Measurements from ENCODE around the gene TEX48. TPM values are rescaled to one million over a fixed set of nuclear protein-coding genes. Genes with fewer than 3 reads are reported as not detected.

Gene TEX48
- total RNA-seq, 6 experiments from 2014 or later, result not detected

DNA sequence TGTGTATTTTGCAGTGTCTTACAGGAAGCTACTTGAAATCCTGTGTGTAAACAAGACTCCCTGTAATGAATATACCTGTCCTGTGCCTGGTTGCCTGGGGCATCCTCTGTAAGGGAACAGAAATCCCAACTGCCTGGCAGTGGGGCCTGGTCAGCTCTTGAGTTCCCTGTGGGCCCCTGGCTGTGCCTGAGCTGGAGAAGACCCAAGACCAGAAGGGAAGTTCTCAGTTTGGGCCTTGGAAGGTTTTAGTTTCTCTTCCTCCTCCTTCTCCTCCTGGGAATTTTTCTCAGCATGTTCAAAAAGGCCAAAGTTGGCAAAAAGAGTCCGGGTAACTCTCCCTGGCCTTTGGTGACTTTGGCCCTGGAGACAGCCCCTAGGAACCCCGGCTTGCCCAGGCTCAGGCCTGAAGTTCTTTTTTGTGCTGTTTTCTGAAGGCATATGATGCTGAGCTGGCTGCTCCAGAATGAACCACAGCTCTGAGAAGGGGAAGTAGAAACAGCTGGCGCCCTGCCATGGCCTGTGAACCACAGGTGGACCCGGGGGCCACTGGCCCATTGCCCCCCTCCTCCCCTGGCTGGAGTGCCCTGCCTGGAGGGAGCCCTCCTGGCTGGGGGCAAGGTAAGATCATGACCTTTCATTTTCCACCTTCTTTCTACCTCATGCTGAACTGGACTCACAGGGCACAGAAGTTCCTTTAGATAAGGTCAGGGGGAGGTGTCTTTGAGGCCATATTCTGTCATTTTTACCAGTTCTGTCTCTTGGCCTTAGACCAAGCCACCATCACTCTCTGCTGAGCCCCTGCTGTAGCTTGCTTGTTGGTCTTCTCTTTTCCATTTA is 65.1 kb downstream of the TEX48 start:
- peaks cover 35% of the 10 kb centered on the region for H3K4me1 Mint-ChIP-seq (ENCODE audit: low read depth)
- H3K4me3 Mint-ChIP-seq, result no peak overlapping the region
- TF ChIP-seq, protein P1, sequence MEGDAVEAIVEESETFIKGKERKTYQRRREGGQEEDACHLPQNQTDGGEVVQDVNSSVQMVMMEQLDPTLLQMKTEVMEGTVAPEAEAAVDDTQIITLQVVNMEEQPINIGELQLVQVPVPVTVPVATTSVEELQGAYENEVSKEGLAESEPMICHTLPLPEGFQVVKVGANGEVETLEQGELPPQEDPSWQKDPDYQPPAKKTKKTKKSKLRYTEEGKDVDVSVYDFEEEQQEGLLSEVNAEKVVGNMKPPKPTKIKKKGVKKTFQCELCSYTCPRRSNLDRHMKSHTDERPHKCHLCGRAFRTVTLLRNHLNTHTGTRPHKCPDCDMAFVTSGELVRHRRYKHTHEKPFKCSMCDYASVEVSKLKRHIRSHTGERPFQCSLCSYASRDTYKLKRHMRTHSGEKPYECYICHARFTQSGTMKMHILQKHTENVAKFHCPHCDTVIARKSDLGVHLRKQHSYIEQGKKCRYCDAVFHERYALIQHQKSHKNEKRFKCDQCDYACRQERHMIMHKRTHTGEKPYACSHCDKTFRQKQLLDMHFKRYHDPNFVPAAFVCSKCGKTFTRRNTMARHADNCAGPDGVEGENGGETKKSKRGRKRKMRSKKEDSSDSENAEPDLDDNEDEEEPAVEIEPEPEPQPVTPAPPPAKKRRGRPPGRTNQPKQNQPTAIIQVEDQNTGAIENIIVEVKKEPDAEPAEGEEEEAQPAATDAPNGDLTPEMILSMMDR (IDR thresholded peaks at IDR 0.05), result no peak
- H3K36me3 Mint-ChIP-seq (ENCODE audit: low read depth), result peaks cover 8% of the 10 kb centered on the region; the same call in 1 of the 2 replicates
- no peaks in the 10 kb centered on the region for H3K9me3 Mint-ChIP-seq
- no peaks in the 10 kb centered on the region; the same call in 1 of the 2 replicates for H3K27me3 Mint-ChIP-seq (ENCODE audit: insufficient read depth)
- peak overlapping the region; percentile 29; the same call in 1 of the 2 replicates for H3K27ac Mint-ChIP-seq
- DNase-seq, result no peak

Other genes starting within 250 kb of the TEX48 start
- 1 to 10 TPM; 3.0 to 4.8 (median 3.6) TPM for gene WHRN, start 176.7 kb downstream of the TEX48 start, total RNA-seq (2021; fragmentation: NEBNext Ultra II Directional; extraction: Animal tissue kit (Norgen Biotek cat#: 25700))
- gene ATP6V1G1, start 94.4 kb downstream of the TEX48 start, total RNA-seq (2021; fragmentation: NEBNext Ultra II Directional; extraction: Animal tissue kit (Norgen Biotek cat#: 25700)), result 100 to 1,000 TPM in 1 of 6 experiments, 10 to 100 TPM in 5; 74.2 to 104 (median 86.5) TPM
- gene TMEM268, start 70.9 kb downstream of the TEX48 start, total RNA-seq (2021; fragmentation: NEBNext Ultra II Directional; extraction: Animal tissue kit (Norgen Biotek cat#: 25700)), result 1 to 10 TPM; 5.1 to 7.5 (median 5.6) TPM
- not detected for gene TEX53, start 24.4 kb downstream of the TEX48 start, total RNA-seq (2021; fragmentation: NEBNext Ultra II Directional; extraction: Animal tissue kit (Norgen Biotek cat#: 25700))
- under 1 TPM in 5 of 6 experiments, not detected in 1; 0.02 to 0.21 (median 0.05) TPM for gene TNFSF15, start 123.8 kb upstream of the TEX48 start, total RNA-seq (2021; fragmentation: NEBNext Ultra II Directional; extraction: Animal tissue kit (Norgen Biotek cat#: 25700))
- not detected for gene TNFSF8, start 248.4 kb upstream of the TEX48 start, total RNA-seq (2021; fragmentation: NEBNext Ultra II Directional; extraction: Animal tissue kit (Norgen Biotek cat#: 25700))

Data from HFFc6 (cell line).